Common myeloid progenitor, CD34-positive (primary cell): ENCODE measurements around the gene SLIT1.

ENCODE experiments used
- CTCF ChIA-PET: fragments of 350-600 bp; sonication (Branson Sonifier 250); formaldehyde crosslinking; loops from one replicate; lab custom pipeline; 2021; ENCODE audit warnings: antibody characterized with exemption; lab: Charles Lee
- POLR2A ChIA-PET: fragments of 350-600 bp; sonication (Branson Sonifier 250); formaldehyde crosslinking; loops from one replicate; lab custom pipeline; 2021; ENCODE audit warnings: antibody characterized with exemption; lab: Charles Lee
- DNase-seq, 3 donors: peaks; one replicate each; pipeline versions ENCODE4 v3.0.0 to v3.0.0-alpha.2; 2013
- H3K27ac ChIP-seq, 2 experiments: 1 replicate in 1 of 2; 2 replicates in 1 of 2; pipeline ENCODE4 v1.7.0; 2013; ENCODE audit warnings: inconsistent platforms in 2 of 2, low read length in 2 of 2, mild to moderate bottlenecking in 2 of 2, low read depth in 1 of 2, moderate library complexity in 1 of 2; ENCODE audit not compliant: severe bottlenecking in 2 of 2, insufficient read depth in 1 of 2, poor library complexity in 1 of 2
- H3K27me3 ChIP-seq, 5 experiments: replicated peaks in 2 of 5; 1 replicate in 3 of 5; 2 replicates in 2 of 5; pipeline versions ENCODE4 v1.6.1 to v1.7.0; 2013; ENCODE audit warnings: low read length in 4 of 5, mild to moderate bottlenecking in 2 of 5, moderate library complexity in 2 of 5, inconsistent platforms in 1 of 5; ENCODE audit not compliant: insufficient read depth in 5 of 5, control insufficient read depth in 4 of 5
- H3K36me3 ChIP-seq, 4 experiments: 1 replicate in 2 of 4; 2 replicates in 2 of 4; pipeline versions ENCODE4 v1.6.1 to v1.7.0; 2013; ENCODE audit warnings: low read length in 3 of 4, control low read depth in 1 of 4, mild to moderate bottlenecking in 1 of 4; ENCODE audit not compliant: control insufficient read depth in 4 of 4, insufficient read depth in 4 of 4
- H3K4me1 ChIP-seq, 4 experiments: 1 replicate in 3 of 4; 2 replicates in 1 of 4; pipeline versions ENCODE4 v1.6.1 to v1.7.1; 2013; ENCODE audit warnings: low read length in 3 of 4, mild to moderate bottlenecking in 3 of 4, control low read depth in 1 of 4, inconsistent platforms in 1 of 4, moderate library complexity in 1 of 4; ENCODE audit not compliant: control insufficient read depth in 4 of 4, insufficient read depth in 4 of 4; ENCODE audit errors: control extremely low read depth in 1 of 4
- H3K4me3 ChIP-seq, 7 experiments: 1 replicate in 4 of 7; 2 replicates in 3 of 7; pipeline versions ENCODE4 v1.5.1 to v1.7.0; 2013; ENCODE audit warnings: mild to moderate bottlenecking in 7 of 7, low read length in 6 of 7, moderate library complexity in 6 of 7, inconsistent platforms in 2 of 7, low read depth in 2 of 7, control low read depth in 1 of 7; ENCODE audit not compliant: insufficient read depth in 4 of 7, control insufficient read depth in 1 of 7; ENCODE audit errors: extremely low read depth in 1 of 7
- H3K9me3 ChIP-seq, 5 experiments: 1 replicate in 4 of 5; 2 replicates in 1 of 5; pipeline versions ENCODE4 v1.6.1 to v1.7.1; 2013; ENCODE audit warnings: low read length in 4 of 5, mild to moderate bottlenecking in 2 of 5, inconsistent platforms in 1 of 5, low read depth in 1 of 5, moderate library complexity in 1 of 5; ENCODE audit not compliant: control insufficient read depth in 4 of 5, insufficient read depth in 2 of 5; ENCODE audit errors: control extremely low read depth in 1 of 5
- WGBS: methylation state at CpG from one replicate; pipeline ENCODE4 v1.1.5; 2013; ENCODE audit not compliant: insufficient coverage; 5-methylcytosine and 5-hydroxymethylcytosine counted together

Gene SLIT1

DNA sequence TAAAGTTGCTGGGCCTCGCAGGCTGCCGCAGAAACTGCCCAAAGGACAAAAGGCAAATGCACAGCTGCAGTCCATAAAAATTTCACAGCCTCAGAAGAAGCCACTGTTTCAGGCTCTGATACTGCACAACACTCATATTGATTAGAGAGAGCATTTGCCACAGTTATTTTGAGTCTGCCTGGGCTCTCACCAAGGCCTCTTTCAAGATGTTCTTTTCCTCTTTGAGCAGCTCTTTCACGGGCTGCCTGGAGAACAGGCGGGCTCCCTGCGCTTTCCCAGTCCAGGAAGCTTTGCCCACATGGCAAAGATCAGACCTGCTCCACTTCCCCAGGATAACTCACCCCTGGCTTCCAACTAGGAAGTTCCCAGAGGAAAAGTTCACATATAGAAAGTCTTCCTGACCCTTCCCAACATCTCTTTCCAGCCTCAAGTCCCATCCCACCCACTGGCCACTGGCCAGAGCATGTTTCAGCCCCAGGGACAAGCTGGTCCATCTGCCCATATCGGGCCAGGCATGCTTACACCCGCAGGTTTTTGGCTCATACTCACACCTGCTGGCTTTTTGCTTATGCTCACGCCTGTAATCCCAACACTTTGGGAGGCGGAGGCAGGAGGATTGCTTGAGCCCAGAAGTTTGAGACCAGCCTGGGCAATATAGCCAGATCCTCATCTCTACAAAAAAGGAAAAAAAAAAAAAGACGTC, 3.3 kb downstream of the SLIT1 start:
- WGBS = 96% methylated on average over 5 of the region's 10 CpGs
- Histone ChIP-seq H3K4me1 (peaks cover 0 to 15% (median 9%) of the 10 kb centered on the region in 4 experiments), H3K27me3 (peaks cover 10 to 87% (median 42%) of the 10 kb centered on the region in 5 experiments)

GRCh38 chr10:97180986-97181385, 4.8 kb downstream of the SLIT1 start:
- CTCF ChIA-PET = interaction anchor here (1.8 to 8.3 kb wide), 3 partner anchors 17 to 109 kb away, joined by 8 to 44 read pairs (median 37); no protein-coding TSS in a partner anchor

More for the DNA sequence above, 3.3 kb downstream of the SLIT1 start:
- Histone ChIP-seq H3K4me3 (no peak overlapping the region), H3K9me3 (no peaks in the 10 kb centered on the region), H3K27ac (no peak overlapping the region), H3K36me3 (no peaks in the 10 kb centered on the region)
- CTCF ChIA-PET = interaction anchor here (1.0 to 8.3 kb wide), 4 partner anchors 10 to 103 kb away, joined by 6 to 44 read pairs (median 22); no protein-coding TSS in a partner anchor
- DNase-seq = no peak
- POLR2A ChIA-PET = no interaction called here

GRCh38 chr10:97180363-97180755, 5.4 kb downstream of the SLIT1 start:
- H3K4me3 ChIP-seq = no peak overlapping the region
- H3K27ac ChIP-seq = no peak overlapping the region
- no peak for DNase-seq
- no peaks in the 10 kb centered on the region for H3K9me3 ChIP-seq
- H3K36me3 ChIP-seq = no peaks in the 10 kb centered on the region
- peaks cover 4 to 83% (median 42%) of the 10 kb centered on the region in 5 experiments for H3K27me3 ChIP-seq
- POLR2A ChIA-PET = no interaction called here
- 92% methylated on average over 3 of the region's 8 CpGs for WGBS
- peaks cover 0 to 6% (median 4%) of the 10 kb centered on the region in 4 experiments for H3K4me1 ChIP-seq
- CTCF ChIA-PET = interaction anchor here (1.3 to 8.3 kb wide), 6 partner anchors 17 to 108 kb away, joined by 3 to 44 read pairs (median 8); no protein-coding TSS in a partner anchor

More at GRCh38 chr10:97180986-97181385, 4.8 kb downstream of the SLIT1 start:
- peaks cover 4 to 87% (median 42%) of the 10 kb centered on the region in 5 experiments for H3K27me3 ChIP-seq
- WGBS = 96% methylated on average over 7 of the region's 10 CpGs
- H3K4me3 ChIP-seq = no peak overlapping the region
- no peaks in the 10 kb centered on the region for H3K9me3 ChIP-seq
- POLR2A ChIA-PET = no interaction called here
- DNase-seq = no peak
- no peak overlapping the region for H3K27ac ChIP-seq
- peaks cover 0 to 12% (median 9%) of the 10 kb centered on the region in 4 experiments for H3K4me1 ChIP-seq
- no peaks in the 10 kb centered on the region for H3K36me3 ChIP-seq

- Histone ChIP-seq H3K27ac (no peak overlapping the region), H3K4me1 (peaks cover 0 to 1% (median under 1%) of the 10 kb centered on the region in 4 experiments), H3K4me3 (no peak overlapping the region), H3K27me3 (peaks cover 4 to 78% (median 41%) of the 10 kb centered on the region in 5 experiments), H3K36me3 (no peaks in the 10 kb centered on the region), H3K9me3 (no peaks in the 10 kb centered on the region)
- DNase-seq = peak; percentile 26 to 52 (median 39)
- ChIA-PET POLR2A (no interaction called here), CTCF (interaction anchor here (0.8 to 6.2 kb wide), 9 partner anchors 17 to 108 kb away, joined by 3 to 44 read pairs (median 4); no protein-coding TSS in a partner anchor)
- 24% methylated on average over 20 of the region's 26 CpGs for WGBS
Observed at GRCh38 chr10:97179731-97180362, 5.9 kb downstream of the SLIT1 start.

DNA sequence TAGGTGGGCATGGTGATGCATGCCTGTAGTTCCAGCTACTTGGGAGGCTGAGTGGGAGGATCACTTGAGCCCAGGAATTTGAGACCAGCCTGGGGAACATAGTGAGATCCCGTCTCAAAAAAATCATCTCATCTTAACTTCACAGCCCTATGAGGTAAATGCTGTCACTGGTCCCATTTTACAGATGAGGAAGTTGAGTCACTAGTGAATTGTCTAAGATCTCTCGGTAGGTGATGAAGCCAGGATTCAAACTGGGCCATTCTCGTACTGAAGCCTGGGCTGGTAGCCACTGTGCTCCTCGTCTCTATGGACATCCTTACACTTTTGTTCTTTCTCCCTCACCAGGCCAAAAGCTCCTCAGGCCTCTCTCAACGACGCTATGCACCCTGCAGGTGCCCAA, 6.4 kb downstream of the SLIT1 start:
- H3K9me3 ChIP-seq = no peaks in the 10 kb centered on the region
- ChIA-PET CTCF (interaction anchor here (0.8 to 6.2 kb wide), 9 partner anchors 18 to 107 kb away, joined by 3 to 44 read pairs (median 4); no protein-coding TSS in a partner anchor), POLR2A (no interaction called here)
- no peaks in the 10 kb centered on the region for H3K4me1 ChIP-seq
- 100% methylated on average over 1 of the region's 6 CpGs for WGBS
- H3K36me3 ChIP-seq = no peaks in the 10 kb centered on the region
- no peak overlapping the region for H3K4me3 ChIP-seq
- no peak for DNase-seq
- H3K27ac ChIP-seq = no peak overlapping the region
- peaks cover 4 to 73% (median 37%) of the 10 kb centered on the region in 5 experiments for H3K27me3 ChIP-seq

- no peak overlapping the region for H3K27ac ChIP-seq
- 87% methylated on average over 3 of the region's 5 CpGs for WGBS
- H3K27me3 ChIP-seq = peaks cover 4 to 64% (median 26%) of the 10 kb centered on the region in 5 experiments
- H3K36me3 ChIP-seq = no peaks in the 10 kb centered on the region
- no peaks in the 10 kb centered on the region for H3K9me3 ChIP-seq
- no peak for DNase-seq
- ChIA-PET CTCF (interaction anchor here (0.7 to 6.2 kb wide), 5 partner anchors 19 to 98 kb away, joined by 3 to 44 read pairs (median 7); no protein-coding TSS in a partner anchor), POLR2A (no interaction called here)
- no peaks in the 10 kb centered on the region for H3K4me1 ChIP-seq
- H3K4me3 ChIP-seq = no peak overlapping the region
Observed at GRCh38 chr10:97178074-97178473, 7.7 kb downstream of the SLIT1 start.
